Measurements from ENCODE around the gene VSIG10L2.
"Not testable (repeated sequence)": the region's sequence is repeated elsewhere in the genome, so short reads cannot be mapped to it uniquely, and the experiment has no call there.

The VSIG10L2 gene

DNA sequence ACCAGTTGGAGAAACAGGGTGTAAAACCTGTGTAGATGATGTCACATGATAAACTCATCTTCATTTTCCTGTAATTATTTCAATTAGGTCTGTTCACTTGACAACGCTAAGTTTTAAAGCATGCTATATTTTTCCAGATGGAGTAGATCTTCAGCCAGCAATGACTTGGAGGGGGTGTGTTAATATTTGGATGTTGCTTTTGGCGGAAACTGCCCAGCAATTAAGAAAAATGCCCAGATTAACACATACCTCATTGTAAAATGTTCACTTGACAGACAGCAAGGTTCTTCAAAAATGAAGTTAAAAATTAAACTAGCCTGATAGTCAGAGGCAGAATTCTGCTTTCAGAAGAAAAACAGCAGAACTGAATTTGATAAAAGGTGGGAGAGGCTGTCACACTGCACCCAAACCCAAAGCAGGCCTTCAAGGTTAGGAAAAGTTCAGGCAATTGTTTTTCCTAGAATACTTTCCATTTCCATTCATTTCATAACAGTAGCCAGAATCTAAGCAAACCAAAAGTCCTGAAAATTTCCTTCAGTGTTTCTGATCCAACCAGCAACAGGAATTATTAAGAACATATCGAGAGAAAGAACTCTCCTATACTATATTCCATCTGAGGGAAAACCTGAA is 33.0 kb downstream of the VSIG10L2 start:
- H3K4me1 ChIP-seq (ENCODE audit: insufficient read depth, poor library complexity, severe bottlenecking) = peaks cover 10% of the 10 kb centered on the region
- DNase-seq (ENCODE audit: low spot score) (no peak), ATAC-seq (ENCODE audit: low read depth) (no peak)
- H3K4me3 ChIP-seq (ENCODE audit: severe bottlenecking) = no peak overlapping the region
- TF ChIP-seq, protein P1, sequence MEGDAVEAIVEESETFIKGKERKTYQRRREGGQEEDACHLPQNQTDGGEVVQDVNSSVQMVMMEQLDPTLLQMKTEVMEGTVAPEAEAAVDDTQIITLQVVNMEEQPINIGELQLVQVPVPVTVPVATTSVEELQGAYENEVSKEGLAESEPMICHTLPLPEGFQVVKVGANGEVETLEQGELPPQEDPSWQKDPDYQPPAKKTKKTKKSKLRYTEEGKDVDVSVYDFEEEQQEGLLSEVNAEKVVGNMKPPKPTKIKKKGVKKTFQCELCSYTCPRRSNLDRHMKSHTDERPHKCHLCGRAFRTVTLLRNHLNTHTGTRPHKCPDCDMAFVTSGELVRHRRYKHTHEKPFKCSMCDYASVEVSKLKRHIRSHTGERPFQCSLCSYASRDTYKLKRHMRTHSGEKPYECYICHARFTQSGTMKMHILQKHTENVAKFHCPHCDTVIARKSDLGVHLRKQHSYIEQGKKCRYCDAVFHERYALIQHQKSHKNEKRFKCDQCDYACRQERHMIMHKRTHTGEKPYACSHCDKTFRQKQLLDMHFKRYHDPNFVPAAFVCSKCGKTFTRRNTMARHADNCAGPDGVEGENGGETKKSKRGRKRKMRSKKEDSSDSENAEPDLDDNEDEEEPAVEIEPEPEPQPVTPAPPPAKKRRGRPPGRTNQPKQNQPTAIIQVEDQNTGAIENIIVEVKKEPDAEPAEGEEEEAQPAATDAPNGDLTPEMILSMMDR (IDR thresholded peaks at IDR 0.05; ENCODE audit: poor library complexity, severe bottlenecking) = no peak
- no peak overlapping the region for H3K27ac ChIP-seq (ENCODE audit: poor library complexity, severe bottlenecking)
- H3K36me3 ChIP-seq (ENCODE audit: low read depth) = no peaks in the 10 kb centered on the region
- H3K9me3 ChIP-seq (ENCODE audit: severe bottlenecking) = no peaks in the 10 kb centered on the region
- H3K27me3 ChIP-seq (ENCODE audit: insufficient read depth, poor library complexity, severe bottlenecking) = no peaks in the 10 kb centered on the region

DNA sequence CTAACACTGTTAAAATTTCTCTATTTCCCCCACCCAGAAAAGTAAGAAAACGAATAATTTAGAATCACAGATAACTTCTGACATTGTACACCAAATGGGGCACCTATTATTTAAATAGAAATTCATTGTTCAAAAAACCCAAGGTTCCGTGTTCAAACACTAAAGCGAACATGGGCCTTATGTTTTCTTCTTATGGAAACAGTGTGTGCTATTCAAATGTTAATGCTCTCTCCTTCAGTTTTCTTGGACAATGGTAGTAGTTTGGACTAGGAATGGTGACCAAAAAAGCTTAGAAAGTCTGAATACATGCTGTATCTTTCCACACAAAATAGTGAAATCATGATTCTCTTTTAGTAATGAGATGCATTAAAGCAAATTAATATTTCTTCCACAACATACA is 33.7 kb downstream of the VSIG10L2 start:
- Histone ChIP-seq H3K9me3 (ENCODE audit: severe bottlenecking) (no peaks in the 10 kb centered on the region), H3K4me3 (ENCODE audit: severe bottlenecking) (no peak overlapping the region), H3K27me3 (ENCODE audit: insufficient read depth, poor library complexity, severe bottlenecking) (no peaks in the 10 kb centered on the region), H3K27ac (ENCODE audit: poor library complexity, severe bottlenecking) (no peak overlapping the region), H3K36me3 (ENCODE audit: low read depth) (no peaks in the 10 kb centered on the region), H3K4me1 (ENCODE audit: insufficient read depth, poor library complexity, severe bottlenecking) (peaks cover 10% of the 10 kb centered on the region)
- no peak for ATAC-seq (ENCODE audit: low read depth)
- no peak for DNase-seq (ENCODE audit: low spot score)
- TF ChIP-seq, protein P1 (IDR thresholded peaks at IDR 0.05; ENCODE audit: poor library complexity, severe bottlenecking) = no peak

DNA sequence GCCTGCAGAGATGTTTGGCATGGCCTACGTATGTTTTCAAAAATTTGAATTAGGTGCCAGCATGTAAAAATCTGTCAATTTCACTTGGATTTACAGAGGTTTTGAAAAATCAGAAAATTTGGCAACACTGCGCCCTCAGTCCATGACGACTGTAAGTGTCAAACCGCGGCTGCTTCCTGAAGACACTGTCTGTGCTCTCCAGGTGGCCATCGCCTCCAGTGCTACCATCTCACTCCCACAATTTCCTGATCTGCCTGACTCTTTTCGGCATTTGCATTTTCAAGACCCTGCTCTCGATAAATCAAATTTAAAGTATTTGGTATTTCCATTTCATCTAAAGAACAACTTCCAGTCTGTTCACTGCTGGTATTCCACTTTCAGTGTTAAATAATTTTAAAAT is 34.6 kb downstream of the VSIG10L2 start:
- H3K27me3 ChIP-seq (ENCODE audit: insufficient read depth, poor library complexity, severe bottlenecking) = no peaks in the 10 kb centered on the region
- no peak overlapping the region for H3K27ac ChIP-seq (ENCODE audit: poor library complexity, severe bottlenecking)
- ATAC-seq (ENCODE audit: low read depth) (no peak), DNase-seq (ENCODE audit: low spot score) (no peak)
- TF ChIP-seq, protein P1 (IDR thresholded peaks at IDR 0.05; ENCODE audit: poor library complexity, severe bottlenecking) = no peak
- peaks cover 10% of the 10 kb centered on the region for H3K4me1 ChIP-seq (ENCODE audit: insufficient read depth, poor library complexity, severe bottlenecking)
- H3K4me3 ChIP-seq (ENCODE audit: severe bottlenecking) = no peak overlapping the region
- H3K9me3 ChIP-seq (ENCODE audit: severe bottlenecking) = no peaks in the 10 kb centered on the region
- no peaks in the 10 kb centered on the region for H3K36me3 ChIP-seq (ENCODE audit: low read depth)

DNA sequence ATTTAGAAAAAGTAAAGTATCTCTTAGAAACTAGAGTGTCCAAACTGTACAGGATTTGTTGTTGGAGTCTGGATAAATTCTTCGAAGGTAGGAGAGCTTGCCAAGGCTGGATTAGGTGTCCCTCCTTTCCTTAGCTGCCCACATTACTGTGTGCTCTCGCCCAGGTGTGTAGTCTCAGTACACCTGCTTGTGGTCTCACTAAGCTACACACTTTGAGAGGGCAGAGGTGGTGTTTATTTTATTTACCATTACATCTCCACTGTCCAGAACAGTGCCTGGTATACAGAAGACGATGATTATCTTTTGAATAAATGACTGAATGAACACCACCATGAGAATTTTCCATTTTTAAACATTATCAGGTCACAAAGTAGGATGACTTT is 36.5 kb downstream of the VSIG10L2 start:
- H3K36me3 ChIP-seq (ENCODE audit: low read depth) = no peaks in the 10 kb centered on the region
- H3K9me3 ChIP-seq (ENCODE audit: severe bottlenecking) = no peaks in the 10 kb centered on the region
- H3K4me1 ChIP-seq (ENCODE audit: insufficient read depth, poor library complexity, severe bottlenecking) = no peaks in the 10 kb centered on the region
- no peaks in the 10 kb centered on the region for H3K27me3 ChIP-seq (ENCODE audit: insufficient read depth, poor library complexity, severe bottlenecking)
- H3K27ac ChIP-seq (ENCODE audit: poor library complexity, severe bottlenecking) = no peak overlapping the region
- no peak overlapping the region for H3K4me3 ChIP-seq (ENCODE audit: severe bottlenecking)
- TF ChIP-seq, protein P1 (IDR thresholded peaks at IDR 0.05; ENCODE audit: poor library complexity, severe bottlenecking) = no peak
- ATAC-seq (ENCODE audit: low read depth) (no peak), DNase-seq (ENCODE audit: low spot score) (no peak)

DNA sequence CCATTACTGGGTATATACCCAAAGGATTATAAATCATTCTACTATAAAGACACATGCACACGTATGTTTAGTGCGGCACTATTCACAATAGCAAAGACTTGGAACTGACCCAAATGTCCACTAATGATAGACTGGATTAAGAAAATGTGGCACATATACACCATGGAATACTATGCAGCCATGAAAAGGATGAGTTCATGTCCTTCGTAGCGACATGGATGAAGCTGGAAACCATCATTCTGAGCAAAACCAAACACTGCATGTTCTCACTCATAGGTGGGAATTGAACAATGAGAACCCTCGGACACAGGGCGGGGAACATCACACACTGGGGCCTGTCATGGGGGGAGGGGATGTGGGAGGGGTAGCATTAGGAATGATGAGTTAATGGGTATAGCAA is 40.1 kb downstream of the VSIG10L2 start:
- H3K9me3 ChIP-seq (ENCODE audit: severe bottlenecking); H3K27ac ChIP-seq (ENCODE audit: poor library complexity, severe bottlenecking); H3K4me1 ChIP-seq (ENCODE audit: insufficient read depth, poor library complexity, severe bottlenecking); ATAC-seq (ENCODE audit: low read depth); H3K4me3 ChIP-seq (ENCODE audit: severe bottlenecking); DNase-seq (ENCODE audit: low spot score); H3K36me3 ChIP-seq (ENCODE audit: low read depth); H3K27me3 ChIP-seq (ENCODE audit: insufficient read depth, poor library complexity, severe bottlenecking): not testable (repeated sequence)
